SH-SY5Y (cell line): ENCODE data around the gene GBX1.

ENCODE experiments used
- GATA2 ChIP-seq: IDR thresholded peaks from 2 replicates; pipeline ENCODE4 v1.6.1; 2011; ENCODE audit warnings: mild to moderate bottlenecking, low read depth, low read length
- GATA3 ChIP-seq: IDR thresholded peaks from 2 replicates; pipeline ENCODE4 v1.6.1; 2011; ENCODE audit warnings: low read depth, mild to moderate bottlenecking, low read length, moderate library complexity

GRCh38 chr7:151131592-151132293, 35.8 kb downstream of the GBX1 start:
- TF ChIP-seq GATA3 (no peak), GATA2 (no peak)
